Peyer's patch (tissue), 4 donors: ENCODE measurements around the gene SYNE2.

Experiments
- CTCF ChIP-seq, 6 experiments: fragments of 450-650 bp in 4 of 6; fragments of 200-600 bp in 2 of 6; sonication (generic) in 1 of 6; IDR thresholded peaks; one replicate each; pipeline ENCODE4 v1.5.1; 2017 to 2019; ENCODE audit warnings: antibody characterized with exemption in 6 of 6, mild to moderate bottlenecking in 3 of 6, moderate library complexity in 1 of 6
- POLR2A ChIP-seq, 2 donors: fragments of 450-650 bp; IDR thresholded peaks; one replicate each; pipeline ENCODE4 v1.5.1; 2017; ENCODE audit warnings: antibody characterized with exemption in 2 of 2, mild to moderate bottlenecking in 2 of 2, moderate library complexity in 2 of 2

- TF ChIP-seq CTCF (IDR thresholded peaks at IDR 0.05) (no peak), POLR2A (IDR thresholded peaks at IDR 0.05) (no peak)
Observed at GRCh38 chr14:63956326-63956725, 103.5 kb downstream of the SYNE2 start.
